Measurements from ENCODE around the gene PLCB3.

PLCB3 gene

DNA sequence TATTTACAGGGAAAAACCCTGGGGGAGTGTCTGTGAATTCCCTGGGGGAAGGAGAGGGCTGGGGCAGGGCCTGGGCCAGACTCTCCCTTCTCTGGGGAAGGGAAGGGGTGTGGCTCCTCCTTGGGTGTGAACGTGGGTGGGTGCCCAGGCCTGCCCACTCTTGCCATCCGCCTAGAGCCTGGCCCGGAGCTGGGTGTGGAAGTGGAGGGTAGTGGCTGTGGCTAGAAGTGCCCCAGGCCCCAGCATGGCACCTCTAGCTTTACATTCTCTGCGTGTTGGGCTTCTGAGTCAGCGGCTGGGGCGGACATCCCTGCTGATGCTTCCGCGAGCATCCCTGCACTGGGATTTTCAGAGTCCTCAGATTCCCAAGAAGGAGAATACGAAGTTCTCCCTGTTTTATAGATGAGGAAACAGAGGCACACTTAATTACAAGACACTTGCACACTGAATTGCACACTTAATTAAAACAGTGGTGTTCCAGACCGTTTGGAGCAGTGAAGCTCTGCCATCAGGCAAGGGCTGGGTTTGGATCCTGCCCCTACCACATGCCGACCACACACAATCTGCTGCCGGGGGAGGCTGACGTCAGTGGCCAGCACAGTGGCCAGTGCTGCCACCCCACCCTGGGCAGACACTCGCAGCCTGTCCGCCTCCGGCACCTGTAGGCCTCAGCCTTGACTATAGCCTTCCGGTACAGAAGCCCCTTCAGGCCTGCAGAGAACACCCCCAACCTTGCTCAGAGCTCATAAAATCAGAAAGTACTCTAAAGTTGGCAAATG, 25.5 kb downstream of the PLCB3 start:
- intact Hi-C loops (cut with DNase I), result no loop called here
- DNase-seq, result no peak

DNA sequence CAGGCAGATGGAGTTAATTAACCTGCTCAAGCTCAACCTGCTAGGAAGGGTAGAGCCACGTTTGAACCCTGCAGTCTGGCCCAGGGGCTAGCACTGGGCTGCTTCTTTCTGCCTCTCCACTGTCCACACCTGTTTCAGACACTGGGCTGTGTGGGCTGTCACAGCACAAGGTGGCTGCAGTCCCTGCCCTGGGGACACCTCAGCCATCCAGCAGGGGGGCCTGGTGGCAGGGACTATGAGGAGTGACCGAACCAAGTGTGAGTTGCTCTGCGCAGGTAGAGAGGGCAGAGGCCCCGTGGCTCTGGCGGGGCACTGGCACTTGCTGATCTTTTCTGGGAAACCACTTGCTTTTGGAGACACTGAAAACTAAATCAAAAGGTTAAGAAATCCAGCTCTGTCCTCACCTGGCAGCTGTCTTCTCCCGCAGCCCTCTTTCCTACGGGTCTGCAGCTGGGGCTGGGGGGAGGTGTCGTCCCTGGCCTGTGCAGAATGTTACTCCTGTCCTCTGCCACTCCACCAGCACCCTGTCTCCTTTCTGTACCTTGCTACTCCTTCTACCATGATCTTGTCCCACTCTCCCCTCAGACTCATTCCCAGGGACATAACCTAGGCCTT, 27.4 kb downstream of the PLCB3 start:
- intact Hi-C loops (cut with DNase I), result no loop called here
- DNase-seq, result no peak

DNA sequence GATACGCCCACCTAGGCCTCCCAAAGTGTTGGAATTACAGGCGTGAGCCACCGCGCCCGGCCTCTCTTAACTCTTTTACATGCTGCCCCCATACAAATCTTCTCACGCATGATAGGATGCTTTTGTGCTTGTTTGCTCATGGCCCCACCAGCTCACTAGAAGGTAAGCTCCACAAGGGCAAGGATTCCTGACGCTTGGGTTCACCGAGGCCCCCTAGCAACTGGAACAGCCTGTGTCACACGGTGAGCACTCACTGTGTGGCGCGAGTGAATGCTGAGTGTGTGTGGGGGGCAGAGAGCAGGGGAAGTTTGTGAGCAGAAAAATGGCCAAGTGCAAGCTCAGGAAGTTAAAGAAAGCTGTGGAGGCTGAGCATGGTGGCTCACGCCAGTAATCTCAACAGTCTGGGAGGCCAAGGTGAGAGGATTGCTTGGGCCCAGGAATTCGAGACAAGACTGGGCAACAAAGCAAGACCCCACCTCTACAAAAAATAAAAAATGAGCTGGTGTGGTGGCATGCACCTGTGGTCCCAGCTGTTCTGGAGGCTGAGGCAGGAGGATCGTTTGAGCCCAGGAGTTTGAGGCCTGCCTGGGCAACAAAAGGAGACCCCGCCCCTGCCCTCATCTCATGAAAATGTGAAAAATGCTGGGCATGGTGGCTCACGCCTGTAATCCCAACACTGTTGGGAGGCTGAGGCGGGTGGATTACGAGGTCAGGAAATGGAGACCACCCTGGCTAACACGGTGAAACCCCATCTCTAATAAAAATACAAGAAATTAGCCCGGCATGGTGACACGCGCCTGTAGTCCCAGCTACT, 30.8 kb downstream of the PLCB3 start:
- intact Hi-C loops (cut with DNase I), result no loop called here
- DNase-seq, result no peak

DNA sequence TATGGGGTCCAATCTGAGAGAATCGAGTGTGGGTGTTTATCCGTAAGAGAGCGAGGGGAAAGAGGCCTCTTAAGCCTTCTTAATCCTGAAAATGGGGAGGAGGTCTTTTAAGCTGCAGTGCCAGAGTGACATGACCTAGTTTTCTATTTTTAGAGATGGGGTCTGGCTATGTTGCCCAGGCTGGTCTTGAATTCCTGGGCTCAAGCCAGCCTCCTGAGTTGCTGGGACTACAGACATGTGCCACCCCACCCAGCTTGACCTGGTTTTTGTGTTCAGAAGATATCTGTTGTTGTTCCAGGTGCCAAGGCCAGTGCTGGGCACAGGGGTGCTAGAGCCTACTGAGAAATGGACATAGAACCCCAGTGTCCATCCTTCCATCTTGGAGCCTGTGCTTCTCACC, 31.8 kb downstream of the PLCB3 start:
- intact Hi-C loops (cut with DNase I), result no loop called here
- no peak for DNase-seq

DNA sequence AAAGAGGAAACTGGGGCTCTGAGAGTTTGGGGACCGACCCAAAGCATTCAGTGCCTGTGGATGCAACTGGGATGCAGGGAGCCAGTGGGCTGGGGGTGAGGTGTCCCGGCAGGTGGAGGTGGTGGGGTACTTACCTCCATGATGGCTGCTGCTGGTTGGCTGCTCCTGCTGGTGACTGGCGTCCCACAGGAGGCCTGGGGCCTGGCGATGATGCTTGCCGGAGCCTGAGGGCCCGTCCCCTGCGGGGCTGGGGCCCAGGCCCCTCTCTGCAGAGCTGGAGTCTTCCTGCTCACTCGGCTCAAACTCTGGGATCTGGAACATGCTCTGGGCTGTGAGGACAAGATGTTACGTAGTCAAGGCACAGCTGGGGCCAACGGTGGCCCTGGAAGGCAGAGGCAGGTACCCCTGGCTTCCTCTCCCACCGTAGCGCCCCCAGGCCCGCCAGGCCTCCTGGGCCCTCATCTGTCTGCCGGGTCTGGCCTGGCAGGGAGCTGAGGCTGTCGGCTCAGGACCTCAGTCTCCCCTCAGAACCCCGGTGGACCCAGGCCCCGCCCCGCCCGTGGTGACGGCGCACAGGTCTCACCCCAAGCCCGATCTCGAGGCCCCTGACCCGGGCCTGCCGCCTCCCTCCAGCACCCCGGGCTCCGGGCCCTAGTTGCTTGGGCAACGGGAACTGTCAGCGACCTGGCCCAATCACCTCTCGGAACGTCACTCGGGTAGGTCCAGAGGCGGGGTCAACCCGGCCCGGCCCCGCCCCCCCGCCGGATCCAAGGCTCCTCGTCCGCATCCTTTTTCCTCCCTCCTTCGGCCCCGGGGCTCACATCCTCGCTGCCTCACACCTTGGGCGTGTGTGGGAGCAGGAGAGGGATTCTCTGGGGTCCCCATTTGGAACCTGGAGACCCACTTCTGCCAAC, 33.0 kb downstream of the PLCB3 start, which contains the start of gene BAD:
Gene BAD, minus strand, starts transcription at position 618 of the 914 bp plus-strand sequence. Its CDS starts 297 bp downstream, at position 321.
- DNase-seq, result peak; percentile 97 to 99 (median 98)
- intact Hi-C loops (cut with DNase I), result loop anchor here (2.0 kb wide), 1 partner anchor 14 kb away; no protein-coding TSS in a partner anchor

DNA sequence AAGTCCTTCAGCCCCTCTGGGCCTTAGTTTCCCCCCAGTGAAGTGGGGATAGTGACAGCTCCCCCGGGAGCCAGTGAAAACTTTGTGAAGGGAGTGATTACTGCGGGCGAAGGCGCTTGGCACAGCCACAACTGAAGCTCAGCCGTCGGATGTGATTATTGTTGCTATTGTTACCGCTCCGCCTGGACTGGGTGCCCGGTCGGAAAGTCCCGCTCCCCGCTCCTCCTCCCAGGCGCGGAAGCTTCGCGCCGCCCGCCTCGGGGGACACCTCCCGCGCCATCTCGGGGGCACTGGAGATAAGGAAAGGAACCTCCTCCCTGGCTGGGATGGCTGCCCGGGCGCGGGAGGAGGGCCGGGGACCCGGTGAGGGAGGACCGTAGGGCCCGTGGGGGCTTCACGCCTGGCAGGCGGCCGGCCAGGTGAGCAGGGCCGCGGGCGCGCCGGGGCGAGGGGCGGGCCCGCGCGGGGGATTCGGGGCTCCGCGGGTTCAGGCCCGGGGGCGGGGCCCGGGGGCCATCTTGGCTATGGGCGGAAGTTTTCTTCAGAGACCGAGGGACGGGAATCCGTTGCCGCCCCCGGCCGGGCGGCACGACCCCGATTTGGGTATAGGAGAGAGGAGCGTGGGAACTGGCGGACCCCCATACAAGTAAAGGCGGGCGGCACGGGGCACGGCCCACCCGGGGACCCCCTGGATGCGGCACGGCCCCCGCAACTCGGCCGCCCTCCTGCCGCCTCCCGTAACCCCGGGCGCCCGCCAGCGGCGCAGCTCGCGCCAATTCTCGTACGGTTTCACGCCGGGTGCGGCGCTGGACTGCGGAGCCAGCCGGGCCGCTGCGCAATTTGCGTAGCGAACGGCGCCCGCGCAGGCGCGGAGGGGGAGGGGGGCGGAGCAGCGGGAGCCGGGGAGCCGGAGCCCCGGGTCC, 33.9 kb downstream of the PLCB3 start, which contains the start of gene GPR137:
Gene GPR137, plus strand, starts transcription at position 887 of the 923 bp plus-strand sequence. CDS start 677 bp downstream, outside the sequence.
- DNase-seq, result peak; percentile 61 to 96 (median 91)
- intact Hi-C loops (cut with DNase I), result loop anchor here (2.0 kb wide), 1 partner anchor 14 kb away; no protein-coding TSS in a partner anchor

DNA sequence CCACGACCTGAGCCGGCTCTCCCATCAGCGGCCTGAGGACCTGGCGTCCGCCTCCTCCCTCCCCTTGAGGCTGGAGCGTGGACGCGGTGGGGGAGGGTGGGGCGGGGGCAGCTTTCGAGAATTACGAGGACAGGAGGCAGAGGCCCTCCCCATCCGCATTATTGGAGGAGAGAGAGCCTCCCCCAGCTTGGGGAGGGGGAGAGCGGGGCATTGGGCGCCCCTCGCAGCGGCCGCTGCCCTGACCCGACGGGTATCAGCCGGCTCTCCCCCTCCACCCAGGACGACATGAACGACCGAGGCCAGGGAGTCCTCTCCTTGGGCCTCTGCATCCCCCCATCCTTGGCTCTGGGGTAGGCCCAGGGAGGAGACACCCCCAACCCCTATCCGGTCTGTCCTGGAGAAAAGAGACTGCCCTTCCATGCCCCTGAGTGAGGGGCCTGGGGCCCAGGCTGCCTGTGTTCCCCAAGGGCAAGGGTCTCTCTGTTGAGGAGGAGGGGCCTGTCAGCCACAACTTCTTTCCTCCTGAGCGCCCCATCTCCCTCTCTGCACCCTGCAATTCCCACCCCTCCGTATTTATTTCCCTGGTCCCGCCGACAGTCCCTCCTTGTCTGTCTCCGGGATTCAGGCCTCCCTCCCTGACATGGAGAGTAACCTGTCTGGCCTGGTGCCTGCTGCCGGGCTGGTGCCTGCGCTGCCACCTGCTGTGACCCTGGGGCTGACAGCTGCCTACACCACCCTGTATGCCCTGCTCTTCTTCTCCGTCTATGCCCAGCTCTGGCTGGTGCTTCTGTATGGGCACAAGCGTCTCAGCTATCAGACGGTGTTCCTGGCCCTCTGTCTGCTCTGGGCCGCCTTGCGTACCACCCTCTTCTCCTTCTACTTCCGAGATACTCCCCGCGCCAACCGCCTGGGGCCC, 34.8 kb downstream of the PLCB3 start:
- intact Hi-C loops (cut with DNase I), result loop anchor here (2.0 kb wide), 1 partner anchor 15 kb away; no protein-coding TSS in a partner anchor

DNA sequence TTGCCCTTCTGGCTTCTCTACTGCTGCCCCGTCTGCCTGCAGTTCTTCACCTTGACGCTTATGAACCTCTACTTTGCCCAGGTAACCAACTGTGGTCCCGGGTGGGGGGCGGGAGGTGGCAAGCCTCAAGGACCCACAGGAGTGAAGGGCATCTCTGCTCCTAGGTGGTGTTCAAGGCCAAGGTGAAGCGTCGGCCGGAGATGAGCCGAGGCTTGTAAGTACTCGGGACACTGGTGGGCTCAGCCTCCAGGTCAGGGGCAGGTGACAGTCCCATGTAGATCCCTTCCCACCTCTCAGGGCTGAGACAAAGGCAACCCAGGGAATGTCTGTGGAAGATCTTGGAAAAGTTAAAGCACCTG, 35.5 kb downstream of the PLCB3 start:
- no peak for DNase-seq
- intact Hi-C loops (cut with DNase I), result no loop called here

More for the DNA sequence above, 34.8 kb downstream of the PLCB3 start:
- DNase-seq, result peak in 1 of 42 donors; percentile 21

DNA sequence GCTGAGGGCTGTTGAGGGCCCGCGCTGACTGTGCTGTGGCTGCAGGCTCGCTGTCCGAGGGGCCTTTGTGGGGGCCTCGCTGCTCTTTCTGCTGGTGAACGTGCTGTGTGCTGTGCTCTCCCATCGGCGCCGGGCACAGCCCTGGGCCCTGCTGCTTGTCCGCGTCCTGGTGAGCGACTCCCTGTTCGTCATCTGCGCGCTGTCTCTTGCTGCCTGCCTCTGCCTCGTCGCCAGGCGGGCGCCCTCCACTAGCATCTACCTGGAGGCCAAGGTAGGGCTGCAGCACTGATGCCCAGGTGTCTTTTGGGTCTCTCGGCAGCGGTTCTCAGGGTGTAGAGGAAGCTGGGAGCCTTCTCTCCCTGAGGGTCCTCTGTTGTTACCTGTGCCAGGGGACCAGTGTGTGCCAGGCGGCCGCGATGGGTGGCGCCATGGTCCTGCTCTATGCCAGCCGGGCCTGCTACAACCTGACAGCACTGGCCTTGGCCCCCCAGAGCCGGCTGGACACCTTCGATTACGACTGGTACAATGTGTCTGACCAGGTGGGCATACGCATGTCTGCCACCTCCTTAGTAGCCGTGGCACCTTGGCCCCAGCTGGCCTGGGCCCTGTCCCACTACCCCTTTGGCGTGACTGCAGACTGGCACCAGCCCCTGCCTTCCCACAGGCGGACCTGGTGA, 36.5 kb downstream of the PLCB3 start:
- intact Hi-C loops (cut with DNase I), result no loop called here
- no peak for DNase-seq

DNA sequence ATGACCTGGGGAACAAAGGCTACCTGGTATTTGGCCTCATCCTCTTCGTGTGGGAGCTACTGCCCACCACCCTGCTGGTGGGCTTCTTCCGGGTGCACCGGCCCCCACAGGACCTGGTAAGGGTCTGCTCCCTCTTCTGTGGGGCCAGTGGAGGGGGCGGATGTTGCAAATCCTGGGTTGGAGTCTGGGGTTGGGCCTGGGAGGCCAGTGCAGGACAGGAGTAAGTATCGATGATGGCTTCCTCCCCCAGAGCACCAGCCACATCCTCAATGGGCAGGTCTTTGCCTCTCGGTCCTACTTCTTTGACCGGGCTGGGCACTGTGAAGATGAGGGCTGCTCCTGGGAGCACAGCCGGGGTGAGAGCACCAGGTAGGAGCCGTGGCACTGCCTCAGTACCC, 37.0 kb downstream of the PLCB3 start:
- no peak for DNase-seq
- intact Hi-C loops (cut with DNase I), result no loop called here

DNA sequence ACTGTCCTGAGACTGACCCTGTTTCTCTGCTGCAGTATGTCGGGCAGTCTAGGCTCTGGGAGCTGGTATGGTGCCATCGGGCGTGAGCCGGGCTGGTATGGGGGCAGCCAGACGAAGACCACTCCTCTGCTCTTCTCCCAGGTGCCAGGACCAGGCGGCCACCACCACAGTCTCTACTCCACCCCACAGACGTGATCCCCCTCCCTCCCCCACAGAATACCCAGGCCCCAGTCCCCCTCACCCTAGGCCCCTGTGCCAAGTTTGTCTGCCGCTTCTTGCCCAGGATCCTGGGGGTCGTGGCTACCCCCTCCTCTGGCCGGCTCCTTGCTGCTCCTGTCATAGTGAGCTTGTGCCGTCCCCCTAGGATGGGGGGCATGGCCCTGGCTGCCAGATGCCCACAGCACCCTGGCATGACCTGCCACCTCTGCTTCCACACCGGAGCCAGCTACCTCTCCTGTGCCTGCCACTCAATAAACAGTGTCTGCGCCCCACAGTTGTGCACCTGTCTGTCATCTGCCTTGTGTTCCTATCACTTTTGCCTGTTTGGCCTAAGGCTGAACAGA, 37.8 kb downstream of the PLCB3 start:
- intact Hi-C loops (cut with DNase I), result no loop called here
- no peak for DNase-seq

DNA sequence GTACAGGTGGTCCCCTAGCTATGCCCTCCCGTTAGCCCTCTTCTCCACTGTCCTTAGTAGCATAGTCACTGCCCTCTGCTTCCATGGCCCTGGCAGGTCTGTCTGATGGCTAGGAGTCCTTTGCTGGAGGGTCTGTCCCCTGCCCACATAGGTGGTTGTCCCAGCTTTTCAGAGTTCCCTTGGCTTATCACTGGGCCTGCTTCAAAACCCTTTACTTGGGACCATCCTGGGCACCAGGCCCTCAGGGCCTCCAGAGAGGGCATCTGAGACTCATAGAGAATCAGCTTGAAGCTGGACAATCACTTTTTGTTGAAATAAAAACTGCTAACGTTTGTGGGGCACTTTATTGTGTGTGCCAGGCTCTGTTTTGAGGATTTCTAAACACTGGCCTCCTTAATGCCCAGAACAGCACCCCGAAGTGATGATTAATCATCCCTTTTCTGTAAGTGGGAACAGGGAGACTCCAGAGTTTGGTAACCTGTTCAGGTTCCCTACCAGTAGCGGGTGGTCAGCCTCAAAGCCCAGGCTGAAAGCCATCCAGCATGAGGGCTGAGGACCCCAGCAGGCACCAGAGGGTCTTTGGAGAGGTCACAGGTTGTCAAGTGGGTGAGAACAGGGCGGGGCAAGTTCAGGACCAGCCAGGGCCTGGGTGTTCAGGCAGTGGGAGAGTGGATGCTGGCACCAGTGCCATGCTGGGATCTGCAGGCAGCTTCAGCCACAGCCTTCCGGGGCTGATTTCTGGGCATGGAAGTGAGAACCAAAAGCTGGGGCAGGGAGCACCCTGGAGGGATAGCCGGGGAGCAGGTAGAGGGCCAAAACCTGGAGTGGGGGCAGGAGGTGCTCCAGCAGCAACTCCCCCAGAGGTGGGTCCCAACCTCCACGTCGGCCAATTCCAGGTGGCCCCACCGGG, 39.3 kb downstream of the PLCB3 start:
- peak in 1 of 42 donors; percentile 39 for DNase-seq
- intact Hi-C loops (cut with DNase I), result no loop called here

DNA sequence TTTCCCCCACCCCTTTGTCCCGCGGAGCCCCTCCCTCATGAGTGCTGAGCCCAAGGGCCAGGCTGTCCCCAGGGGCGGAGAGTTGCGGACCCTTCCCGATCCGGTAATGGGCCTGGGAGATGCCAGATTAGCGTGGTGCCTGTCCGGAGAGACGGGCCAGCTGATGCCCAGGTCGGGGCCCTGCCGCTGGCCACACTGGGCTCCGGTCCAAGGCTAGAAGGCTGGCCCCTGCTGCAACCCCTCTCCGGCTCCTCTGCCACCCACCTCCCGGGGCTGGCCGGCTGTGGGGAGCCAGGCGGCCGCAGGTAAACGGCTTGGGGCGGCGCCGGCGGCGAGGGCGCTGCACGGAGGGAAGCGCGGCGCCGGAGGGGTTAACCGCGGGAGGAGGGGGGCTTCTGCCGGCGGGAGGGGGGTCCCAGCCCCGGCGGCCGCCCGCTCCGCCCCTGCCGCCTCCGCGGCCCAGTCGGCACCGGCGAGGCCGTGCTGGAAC, 40.0 kb downstream of the PLCB3 start, which contains the start of gene KCNK4:
Gene KCNK4, plus strand, starts transcription at position 41 of the 490 bp plus-strand sequence. CDS start 1,717 bp downstream, outside the sequence.
- intact Hi-C loops (cut with DNase I), result no loop called here
- no peak for DNase-seq
